ENCODE results near the gene CDK1.

DNA sequence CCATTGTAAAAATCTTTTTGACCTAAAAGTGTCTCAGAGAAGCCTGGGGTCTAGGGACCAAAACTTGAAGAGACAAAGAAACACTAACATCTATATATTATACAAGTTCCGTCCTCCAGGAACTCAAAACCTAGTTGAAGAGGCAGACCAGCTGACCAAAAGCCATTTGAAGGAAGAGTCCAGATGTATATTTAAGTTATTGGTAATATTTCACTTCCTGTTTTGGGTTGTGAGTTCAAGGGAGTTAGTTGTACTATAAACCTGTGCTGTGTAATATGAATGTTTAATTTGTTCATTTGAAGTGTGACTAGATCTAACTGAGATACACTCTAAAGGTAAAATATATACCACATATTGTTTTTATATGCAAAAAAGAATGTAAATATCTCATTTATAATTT lies 45.0 kb downstream of the CDK1 start:
- TF ChIP-seq CEBPB (IDR thresholded peaks at IDR 0.05) (no peak), SMC3 (IDR thresholded peaks at IDR 0.05) (no peak), ZFP36 (IDR thresholded peaks at IDR 0.05; ENCODE audit: borderline replicate concordance, partially characterized antibody) (no peak), ELK1 (IDR thresholded peaks at IDR 0.05; ENCODE audit: low read depth, low read length) (no peak), HOXA7 (CRISPR knock-in tag; IDR thresholded peaks at IDR 0.05) (no peak), REST (IDR thresholded peaks at IDR 0.05) (no peak), USF2 (IDR thresholded peaks at IDR 0.05) (no peak)
- TF ChIP-seq, protein P1, sequence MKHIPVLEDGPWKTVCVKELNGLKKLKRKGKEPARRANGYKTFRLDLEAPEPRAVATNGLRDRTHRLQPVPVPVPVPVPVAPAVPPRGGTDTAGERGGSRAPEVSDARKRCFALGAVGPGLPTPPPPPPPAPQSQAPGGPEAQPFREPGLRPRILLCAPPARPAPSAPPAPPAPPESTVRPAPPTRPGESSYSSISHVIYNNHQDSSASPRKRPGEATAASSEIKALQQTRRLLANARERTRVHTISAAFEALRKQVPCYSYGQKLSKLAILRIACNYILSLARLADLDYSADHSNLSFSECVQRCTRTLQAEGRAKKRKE (CRISPR knock-in tag; IDR thresholded peaks at IDR 0.05; ENCODE audit: low read depth): no peak
- TF ChIP-seq, protein P2, sequence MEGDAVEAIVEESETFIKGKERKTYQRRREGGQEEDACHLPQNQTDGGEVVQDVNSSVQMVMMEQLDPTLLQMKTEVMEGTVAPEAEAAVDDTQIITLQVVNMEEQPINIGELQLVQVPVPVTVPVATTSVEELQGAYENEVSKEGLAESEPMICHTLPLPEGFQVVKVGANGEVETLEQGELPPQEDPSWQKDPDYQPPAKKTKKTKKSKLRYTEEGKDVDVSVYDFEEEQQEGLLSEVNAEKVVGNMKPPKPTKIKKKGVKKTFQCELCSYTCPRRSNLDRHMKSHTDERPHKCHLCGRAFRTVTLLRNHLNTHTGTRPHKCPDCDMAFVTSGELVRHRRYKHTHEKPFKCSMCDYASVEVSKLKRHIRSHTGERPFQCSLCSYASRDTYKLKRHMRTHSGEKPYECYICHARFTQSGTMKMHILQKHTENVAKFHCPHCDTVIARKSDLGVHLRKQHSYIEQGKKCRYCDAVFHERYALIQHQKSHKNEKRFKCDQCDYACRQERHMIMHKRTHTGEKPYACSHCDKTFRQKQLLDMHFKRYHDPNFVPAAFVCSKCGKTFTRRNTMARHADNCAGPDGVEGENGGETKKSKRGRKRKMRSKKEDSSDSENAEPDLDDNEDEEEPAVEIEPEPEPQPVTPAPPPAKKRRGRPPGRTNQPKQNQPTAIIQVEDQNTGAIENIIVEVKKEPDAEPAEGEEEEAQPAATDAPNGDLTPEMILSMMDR (IDR thresholded peaks at IDR 0.05): no peak

Measured in A549 (cell line).